ENCODE measurements around the gene TAP2.

DNA sequence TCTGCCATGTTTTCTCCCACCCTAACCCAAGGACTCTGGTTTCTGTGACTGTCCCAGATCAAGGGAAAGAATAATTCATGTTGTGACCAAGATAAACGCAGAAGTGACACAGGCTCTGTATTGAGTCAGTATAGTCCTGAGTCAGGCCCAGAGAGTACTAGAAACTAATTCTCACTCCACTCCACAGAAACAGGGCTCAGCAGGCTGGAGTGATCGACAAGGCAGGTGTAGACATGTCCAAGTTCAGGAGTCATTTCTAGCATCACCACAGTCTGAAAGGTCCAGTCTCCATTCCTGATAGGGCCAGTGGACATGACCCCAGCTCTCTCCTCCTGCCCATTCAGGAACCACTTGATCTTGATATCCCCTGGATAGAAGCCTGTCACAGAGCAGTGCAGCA is 24.4 kb downstream of the TAP2 start:
- TF ChIP-seq, protein P1, sequence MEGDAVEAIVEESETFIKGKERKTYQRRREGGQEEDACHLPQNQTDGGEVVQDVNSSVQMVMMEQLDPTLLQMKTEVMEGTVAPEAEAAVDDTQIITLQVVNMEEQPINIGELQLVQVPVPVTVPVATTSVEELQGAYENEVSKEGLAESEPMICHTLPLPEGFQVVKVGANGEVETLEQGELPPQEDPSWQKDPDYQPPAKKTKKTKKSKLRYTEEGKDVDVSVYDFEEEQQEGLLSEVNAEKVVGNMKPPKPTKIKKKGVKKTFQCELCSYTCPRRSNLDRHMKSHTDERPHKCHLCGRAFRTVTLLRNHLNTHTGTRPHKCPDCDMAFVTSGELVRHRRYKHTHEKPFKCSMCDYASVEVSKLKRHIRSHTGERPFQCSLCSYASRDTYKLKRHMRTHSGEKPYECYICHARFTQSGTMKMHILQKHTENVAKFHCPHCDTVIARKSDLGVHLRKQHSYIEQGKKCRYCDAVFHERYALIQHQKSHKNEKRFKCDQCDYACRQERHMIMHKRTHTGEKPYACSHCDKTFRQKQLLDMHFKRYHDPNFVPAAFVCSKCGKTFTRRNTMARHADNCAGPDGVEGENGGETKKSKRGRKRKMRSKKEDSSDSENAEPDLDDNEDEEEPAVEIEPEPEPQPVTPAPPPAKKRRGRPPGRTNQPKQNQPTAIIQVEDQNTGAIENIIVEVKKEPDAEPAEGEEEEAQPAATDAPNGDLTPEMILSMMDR (IDR thresholded peaks at IDR 0.05; ENCODE audit: poor library complexity, severe bottlenecking) = no peak
- no peak for TF ChIP-seq EP300 (conservative IDR thresholded peaks at IDR 0.05; ENCODE audit: poor library complexity, severe bottlenecking)
- TF ChIP-seq POLR2AphosphoS5 (IDR thresholded peaks at IDR 0.05) = no peak
- no peak for TF ChIP-seq MXI1 (conservative IDR thresholded peaks at IDR 0.05; ENCODE audit: poor library complexity, severe bottlenecking)
- no peak for TF ChIP-seq EZH2 (IDR thresholded peaks at IDR 0.05; ENCODE audit: borderline replicate concordance, insufficient read depth, low read length, poor library complexity, severe bottlenecking)
- no peak for TF ChIP-seq TAF1 (IDR thresholded peaks at IDR 0.05; ENCODE audit: low read depth)
- TF ChIP-seq, protein P2, sequence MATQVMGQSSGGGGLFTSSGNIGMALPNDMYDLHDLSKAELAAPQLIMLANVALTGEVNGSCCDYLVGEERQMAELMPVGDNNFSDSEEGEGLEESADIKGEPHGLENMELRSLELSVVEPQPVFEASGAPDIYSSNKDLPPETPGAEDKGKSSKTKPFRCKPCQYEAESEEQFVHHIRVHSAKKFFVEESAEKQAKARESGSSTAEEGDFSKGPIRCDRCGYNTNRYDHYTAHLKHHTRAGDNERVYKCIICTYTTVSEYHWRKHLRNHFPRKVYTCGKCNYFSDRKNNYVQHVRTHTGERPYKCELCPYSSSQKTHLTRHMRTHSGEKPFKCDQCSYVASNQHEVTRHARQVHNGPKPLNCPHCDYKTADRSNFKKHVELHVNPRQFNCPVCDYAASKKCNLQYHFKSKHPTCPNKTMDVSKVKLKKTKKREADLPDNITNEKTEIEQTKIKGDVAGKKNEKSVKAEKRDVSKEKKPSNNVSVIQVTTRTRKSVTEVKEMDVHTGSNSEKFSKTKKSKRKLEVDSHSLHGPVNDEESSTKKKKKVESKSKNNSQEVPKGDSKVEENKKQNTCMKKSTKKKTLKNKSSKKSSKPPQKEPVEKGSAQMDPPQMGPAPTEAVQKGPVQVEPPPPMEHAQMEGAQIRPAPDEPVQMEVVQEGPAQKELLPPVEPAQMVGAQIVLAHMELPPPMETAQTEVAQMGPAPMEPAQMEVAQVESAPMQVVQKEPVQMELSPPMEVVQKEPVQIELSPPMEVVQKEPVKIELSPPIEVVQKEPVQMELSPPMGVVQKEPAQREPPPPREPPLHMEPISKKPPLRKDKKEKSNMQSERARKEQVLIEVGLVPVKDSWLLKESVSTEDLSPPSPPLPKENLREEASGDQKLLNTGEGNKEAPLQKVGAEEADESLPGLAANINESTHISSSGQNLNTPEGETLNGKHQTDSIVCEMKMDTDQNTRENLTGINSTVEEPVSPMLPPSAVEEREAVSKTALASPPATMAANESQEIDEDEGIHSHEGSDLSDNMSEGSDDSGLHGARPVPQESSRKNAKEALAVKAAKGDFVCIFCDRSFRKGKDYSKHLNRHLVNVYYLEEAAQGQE (IDR thresholded peaks at IDR 0.05; ENCODE audit: borderline replicate concordance) = no peak
- no peak for TF ChIP-seq RAD21 (conservative IDR thresholded peaks at IDR 0.05)
